Liver (tissue), 3 donors: ENCODE results near the gene RNF215.

Source experiments
- EGR1 ChIP-seq, 2 donors: IDR thresholded peaks; 2 replicates each; pipeline ENCODE4 v1.6.1; 2016 to 2018; ENCODE audit warnings: antibody characterized with exemption in 2 of 2, low read depth in 2 of 2
- FOXA1 ChIP-seq: IDR thresholded peaks from 2 replicates; pipeline ENCODE4 v1.6.1; 2016; ENCODE audit warnings: antibody characterized with exemption
- GABPA ChIP-seq, 2 donors: IDR thresholded peaks in 1 of 2; conservative IDR thresholded peaks in 1 of 2; 2 replicates each; pipeline ENCODE4 v1.6.1; 2016; ENCODE audit warnings: antibody characterized with exemption in 2 of 2, mild to moderate bottlenecking in 1 of 2, moderate library complexity in 1 of 2
- HNF4A ChIP-seq, 2 donors: conservative IDR thresholded peaks; 2 replicates each; pipeline ENCODE4 v1.6.1; 2016; ENCODE audit warnings: antibody characterized with exemption in 2 of 2, mild to moderate bottlenecking in 2 of 2
- NR2F2 ChIP-seq: IDR thresholded peaks from 2 replicates; pipeline ENCODE4 v1.6.1; 2016; ENCODE audit warnings: antibody characterized with exemption
- RAD21 ChIP-seq, 2 donors: IDR thresholded peaks; 2 replicates each; pipeline ENCODE4 v1.6.1; 2016; ENCODE audit warnings: antibody characterized with exemption in 2 of 2, mild to moderate bottlenecking in 2 of 2
- RXRA ChIP-seq, 2 donors: IDR thresholded peaks; 2 replicates each; pipeline ENCODE4 v1.6.1; 2017 to 2018; ENCODE audit warnings: antibody characterized with exemption in 2 of 2, mild to moderate bottlenecking in 1 of 2
- SP1 ChIP-seq: IDR thresholded peaks from 2 replicates; pipeline ENCODE4 v1.6.1; 2018; ENCODE audit warnings: antibody characterized with exemption, mild to moderate bottlenecking
- TAF1 ChIP-seq: conservative IDR thresholded peaks from 2 replicates; pipeline ENCODE4 v1.6.1; 2016; ENCODE audit warnings: antibody characterized with exemption, mild to moderate bottlenecking
- TF ChIP-seq, protein P1 (sequence below): IDR thresholded peaks from 2 replicates; pipeline ENCODE4 v1.6.1; 2016; ENCODE audit warnings: antibody characterized with exemption
- TF ChIP-seq, protein P2 (sequence below): fragments of 150-350 bp; IDR thresholded peaks from 2 replicates; pipeline ENCODE4 v1.5.1; 2017; ENCODE audit warnings: improper control_type of control experiment, low read depth, low read length; ENCODE audit not compliant: missing input control
- TF ChIP-seq, protein P3 (sequence below): IDR thresholded peaks from 2 replicates; pipeline ENCODE4 v1.6.1; 2016; ENCODE audit warnings: antibody characterized with exemption, mild to moderate bottlenecking
- TF ChIP-seq, protein P4 (sequence below): IDR thresholded peaks from 2 replicates; pipeline ENCODE4 v1.6.1; 2016; ENCODE audit warnings: antibody characterized with exemption
- donor health status: healthy.
- donor health status: healthy.

DNA sequence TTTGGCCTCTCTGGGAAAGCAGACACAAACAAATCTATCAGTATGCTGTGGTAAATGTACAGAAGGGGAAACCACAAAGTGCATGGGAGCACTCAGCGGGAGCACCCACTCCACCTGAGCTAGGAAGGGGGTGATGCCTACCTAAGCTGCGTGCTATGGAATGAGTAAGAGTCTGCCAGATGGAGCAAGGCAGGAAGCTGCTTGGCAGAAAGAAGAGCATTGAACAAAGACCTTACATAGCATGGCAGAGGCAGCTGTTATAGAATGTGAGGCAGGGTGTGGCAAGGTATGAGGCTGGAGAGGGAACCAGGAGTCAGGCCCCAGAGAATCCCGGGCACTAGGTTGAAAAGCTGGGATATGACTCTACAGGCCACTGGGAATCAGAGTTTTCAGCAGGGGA is 24.6 kb upstream of the RNF215 start:
- TF ChIP-seq, protein P1, sequence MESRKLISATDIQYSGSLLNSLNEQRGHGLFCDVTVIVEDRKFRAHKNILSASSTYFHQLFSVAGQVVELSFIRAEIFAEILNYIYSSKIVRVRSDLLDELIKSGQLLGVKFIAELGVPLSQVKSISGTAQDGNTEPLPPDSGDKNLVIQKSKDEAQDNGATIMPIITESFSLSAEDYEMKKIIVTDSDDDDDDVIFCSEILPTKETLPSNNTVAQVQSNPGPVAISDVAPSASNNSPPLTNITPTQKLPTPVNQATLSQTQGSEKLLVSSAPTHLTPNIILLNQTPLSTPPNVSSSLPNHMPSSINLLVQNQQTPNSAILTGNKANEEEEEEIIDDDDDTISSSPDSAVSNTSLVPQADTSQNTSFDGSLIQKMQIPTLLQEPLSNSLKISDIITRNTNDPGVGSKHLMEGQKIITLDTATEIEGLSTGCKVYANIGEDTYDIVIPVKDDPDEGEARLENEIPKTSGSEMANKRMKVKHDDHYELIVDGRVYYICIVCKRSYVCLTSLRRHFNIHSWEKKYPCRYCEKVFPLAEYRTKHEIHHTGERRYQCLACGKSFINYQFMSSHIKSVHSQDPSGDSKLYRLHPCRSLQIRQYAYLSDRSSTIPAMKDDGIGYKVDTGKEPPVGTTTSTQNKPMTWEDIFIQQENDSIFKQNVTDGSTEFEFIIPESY = no peak
- TF ChIP-seq EGR1 (IDR thresholded peaks at IDR 0.05; ENCODE audit: low read depth in 2 of 2) (no peak), TAF1 (no peak), FOXA1 (no peak), GABPA (IDR thresholded peaks at IDR 0.05 in 1 of 2, conservative IDR thresholded peaks at IDR 0.05 in 1 of 2) (no peak), RAD21 (IDR thresholded peaks at IDR 0.05) (no peak), RXRA (IDR thresholded peaks at IDR 0.05) (no peak), NR2F2 (no peak), HNF4A (conservative IDR thresholded peaks at IDR 0.05) (no peak), SP1 (no peak)
- TF ChIP-seq, protein P2, sequence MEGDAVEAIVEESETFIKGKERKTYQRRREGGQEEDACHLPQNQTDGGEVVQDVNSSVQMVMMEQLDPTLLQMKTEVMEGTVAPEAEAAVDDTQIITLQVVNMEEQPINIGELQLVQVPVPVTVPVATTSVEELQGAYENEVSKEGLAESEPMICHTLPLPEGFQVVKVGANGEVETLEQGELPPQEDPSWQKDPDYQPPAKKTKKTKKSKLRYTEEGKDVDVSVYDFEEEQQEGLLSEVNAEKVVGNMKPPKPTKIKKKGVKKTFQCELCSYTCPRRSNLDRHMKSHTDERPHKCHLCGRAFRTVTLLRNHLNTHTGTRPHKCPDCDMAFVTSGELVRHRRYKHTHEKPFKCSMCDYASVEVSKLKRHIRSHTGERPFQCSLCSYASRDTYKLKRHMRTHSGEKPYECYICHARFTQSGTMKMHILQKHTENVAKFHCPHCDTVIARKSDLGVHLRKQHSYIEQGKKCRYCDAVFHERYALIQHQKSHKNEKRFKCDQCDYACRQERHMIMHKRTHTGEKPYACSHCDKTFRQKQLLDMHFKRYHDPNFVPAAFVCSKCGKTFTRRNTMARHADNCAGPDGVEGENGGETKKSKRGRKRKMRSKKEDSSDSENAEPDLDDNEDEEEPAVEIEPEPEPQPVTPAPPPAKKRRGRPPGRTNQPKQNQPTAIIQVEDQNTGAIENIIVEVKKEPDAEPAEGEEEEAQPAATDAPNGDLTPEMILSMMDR = no peak
- TF ChIP-seq, protein P3, sequence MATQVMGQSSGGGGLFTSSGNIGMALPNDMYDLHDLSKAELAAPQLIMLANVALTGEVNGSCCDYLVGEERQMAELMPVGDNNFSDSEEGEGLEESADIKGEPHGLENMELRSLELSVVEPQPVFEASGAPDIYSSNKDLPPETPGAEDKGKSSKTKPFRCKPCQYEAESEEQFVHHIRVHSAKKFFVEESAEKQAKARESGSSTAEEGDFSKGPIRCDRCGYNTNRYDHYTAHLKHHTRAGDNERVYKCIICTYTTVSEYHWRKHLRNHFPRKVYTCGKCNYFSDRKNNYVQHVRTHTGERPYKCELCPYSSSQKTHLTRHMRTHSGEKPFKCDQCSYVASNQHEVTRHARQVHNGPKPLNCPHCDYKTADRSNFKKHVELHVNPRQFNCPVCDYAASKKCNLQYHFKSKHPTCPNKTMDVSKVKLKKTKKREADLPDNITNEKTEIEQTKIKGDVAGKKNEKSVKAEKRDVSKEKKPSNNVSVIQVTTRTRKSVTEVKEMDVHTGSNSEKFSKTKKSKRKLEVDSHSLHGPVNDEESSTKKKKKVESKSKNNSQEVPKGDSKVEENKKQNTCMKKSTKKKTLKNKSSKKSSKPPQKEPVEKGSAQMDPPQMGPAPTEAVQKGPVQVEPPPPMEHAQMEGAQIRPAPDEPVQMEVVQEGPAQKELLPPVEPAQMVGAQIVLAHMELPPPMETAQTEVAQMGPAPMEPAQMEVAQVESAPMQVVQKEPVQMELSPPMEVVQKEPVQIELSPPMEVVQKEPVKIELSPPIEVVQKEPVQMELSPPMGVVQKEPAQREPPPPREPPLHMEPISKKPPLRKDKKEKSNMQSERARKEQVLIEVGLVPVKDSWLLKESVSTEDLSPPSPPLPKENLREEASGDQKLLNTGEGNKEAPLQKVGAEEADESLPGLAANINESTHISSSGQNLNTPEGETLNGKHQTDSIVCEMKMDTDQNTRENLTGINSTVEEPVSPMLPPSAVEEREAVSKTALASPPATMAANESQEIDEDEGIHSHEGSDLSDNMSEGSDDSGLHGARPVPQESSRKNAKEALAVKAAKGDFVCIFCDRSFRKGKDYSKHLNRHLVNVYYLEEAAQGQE = no peak
- TF ChIP-seq, protein P4, sequence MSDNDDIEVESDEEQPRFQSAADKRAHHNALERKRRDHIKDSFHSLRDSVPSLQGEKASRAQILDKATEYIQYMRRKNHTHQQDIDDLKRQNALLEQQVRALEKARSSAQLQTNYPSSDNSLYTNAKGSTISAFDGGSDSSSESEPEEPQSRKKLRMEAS = no peak
